ENCODE results near the gene PDE6D.

Gene PDE6D

DNA sequence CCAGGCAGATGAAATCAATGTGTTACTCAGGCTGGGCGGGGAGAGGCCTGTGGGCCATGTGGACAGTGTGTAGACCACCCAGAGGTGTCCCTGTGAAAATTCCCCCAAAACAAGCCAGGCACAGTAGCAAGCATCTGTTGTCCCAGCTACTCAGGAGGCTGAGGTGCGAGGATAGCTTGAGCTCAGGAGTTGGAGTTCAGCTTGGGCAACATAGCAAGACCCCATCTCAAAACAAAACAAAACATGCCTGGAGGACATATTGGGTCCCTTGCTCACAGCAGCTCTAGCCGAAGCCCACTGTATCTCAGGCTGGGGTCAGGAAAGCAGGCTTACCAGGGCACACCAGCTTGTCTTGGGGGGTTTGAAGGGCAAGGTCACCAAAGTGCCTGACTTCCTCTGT, 77.1 kb downstream of the PDE6D start:
- no peak for DNase-seq

DNA sequence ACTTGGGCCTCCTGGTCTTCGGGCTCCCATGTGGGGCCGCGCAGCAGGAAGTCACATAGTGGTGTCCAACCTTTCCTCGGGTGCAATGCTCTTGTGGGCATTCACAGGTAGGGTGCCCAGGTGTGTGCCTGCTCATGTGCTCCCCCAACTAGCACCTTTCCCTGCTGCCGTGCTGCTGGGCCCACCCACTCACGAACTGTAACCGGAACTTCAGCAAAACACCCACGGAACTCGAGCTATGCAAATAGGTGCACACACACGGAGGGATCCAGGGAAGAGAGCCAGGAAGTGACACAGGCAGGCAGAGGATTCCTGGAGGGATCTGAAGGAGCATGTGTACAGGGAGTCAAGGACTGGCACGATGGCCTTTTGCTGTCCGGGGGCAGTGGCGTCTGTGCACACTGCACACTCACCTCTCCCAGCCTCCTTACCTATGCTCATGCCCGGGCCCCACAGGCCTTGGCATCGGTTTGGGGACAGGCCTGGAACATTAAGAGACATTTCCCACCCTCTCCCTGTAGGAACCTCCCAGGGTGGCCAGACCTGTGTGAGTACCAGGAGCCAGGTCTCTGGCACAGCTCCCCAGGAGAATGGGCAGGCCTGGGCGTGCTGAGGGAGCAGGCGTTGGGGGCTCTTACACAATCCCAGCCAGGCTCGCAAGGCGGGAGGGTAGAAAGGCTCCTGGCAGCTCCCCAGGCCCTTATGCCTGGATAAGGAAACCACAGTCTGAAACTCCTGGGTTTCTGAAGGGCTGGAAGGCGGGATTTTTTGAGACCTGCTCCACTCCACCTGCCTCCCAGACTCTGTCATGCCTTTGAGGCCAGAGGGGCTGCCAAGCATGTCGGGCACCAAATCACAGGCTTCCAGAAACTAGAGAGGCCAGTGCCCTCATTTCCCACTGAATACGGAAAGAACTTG, 79.4 kb downstream of the PDE6D start:
- no peak for DNase-seq

DNA sequence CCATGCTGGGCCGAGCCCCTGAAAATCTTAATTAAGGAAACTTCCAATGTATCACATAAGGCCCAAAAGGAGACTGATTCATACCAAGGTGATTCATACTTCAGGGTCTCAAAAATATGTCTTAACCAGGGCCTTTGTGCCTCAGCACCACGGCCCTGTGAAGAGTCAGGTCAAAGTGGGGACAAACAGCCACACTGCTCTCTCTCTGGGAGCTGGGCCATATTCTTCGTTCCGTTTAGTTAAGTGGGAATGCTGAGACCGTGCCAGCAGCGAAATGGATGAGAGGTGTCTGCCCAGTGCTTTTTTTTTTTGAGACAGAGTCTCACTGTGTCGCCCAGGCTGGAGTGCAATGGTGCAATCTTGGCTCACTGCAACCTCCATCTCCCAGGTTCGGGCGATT, 82.1 kb downstream of the PDE6D start:
- DNase-seq = no peak

DNA sequence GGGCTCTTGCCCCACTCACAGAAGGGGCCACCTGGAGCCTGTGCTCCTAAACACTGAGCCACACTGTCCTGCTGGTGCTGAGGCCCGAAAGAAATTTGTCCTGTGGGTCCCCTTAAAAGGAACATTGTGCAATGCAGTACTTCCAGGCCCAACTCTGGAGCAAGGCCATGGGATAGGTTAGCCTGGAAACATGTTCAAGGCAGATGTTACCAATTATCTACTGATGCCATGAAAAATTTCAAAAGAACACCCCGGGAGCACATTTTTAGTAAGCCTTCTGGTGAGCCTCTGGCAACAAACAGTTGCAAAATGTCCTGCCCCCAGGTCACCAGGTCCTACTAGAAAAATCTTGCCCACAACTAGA, 85.1 kb downstream of the PDE6D start:
- no peak for DNase-seq

DNA sequence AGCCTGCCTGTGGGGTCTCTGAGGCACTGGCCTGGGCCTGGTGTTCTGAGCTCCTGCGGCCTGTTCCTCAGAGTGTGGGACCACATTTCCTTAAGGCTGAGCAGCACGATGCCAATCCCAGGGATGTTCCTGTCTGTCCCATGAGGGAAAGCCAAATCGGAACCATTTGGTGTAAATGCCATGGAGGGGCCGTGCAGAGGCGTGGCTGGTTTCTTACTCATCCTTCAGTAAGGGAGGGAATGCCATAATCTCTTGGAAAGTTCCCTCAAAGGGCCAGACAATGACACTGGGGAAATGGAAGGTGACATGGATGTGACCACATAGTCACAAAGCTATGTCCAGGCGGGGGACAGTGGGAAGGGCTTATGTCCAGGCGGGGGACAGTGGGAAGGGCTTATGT, 87.1 kb downstream of the PDE6D start:
- no peak for DNase-seq

DNA sequence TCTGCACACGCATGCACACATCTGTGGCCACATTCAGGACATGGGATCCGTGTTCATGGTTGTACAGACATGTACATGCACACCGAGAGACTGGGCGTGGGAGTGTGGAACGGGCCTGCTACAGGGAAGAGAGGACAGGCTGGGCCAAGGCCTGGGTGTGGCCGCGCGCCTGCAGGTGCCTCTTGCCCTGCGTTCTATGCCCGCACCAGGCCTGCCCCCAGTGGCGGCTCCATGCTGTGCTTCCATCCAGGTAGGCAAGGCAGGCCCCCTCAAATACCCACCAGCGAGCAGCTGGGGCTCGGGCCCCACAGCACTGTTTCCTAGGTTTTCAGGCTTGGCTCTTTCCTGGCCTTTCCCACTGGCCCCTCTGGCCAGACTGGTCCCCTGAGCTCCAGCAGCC, 88.2 kb downstream of the PDE6D start:
- no peak for DNase-seq

DNA sequence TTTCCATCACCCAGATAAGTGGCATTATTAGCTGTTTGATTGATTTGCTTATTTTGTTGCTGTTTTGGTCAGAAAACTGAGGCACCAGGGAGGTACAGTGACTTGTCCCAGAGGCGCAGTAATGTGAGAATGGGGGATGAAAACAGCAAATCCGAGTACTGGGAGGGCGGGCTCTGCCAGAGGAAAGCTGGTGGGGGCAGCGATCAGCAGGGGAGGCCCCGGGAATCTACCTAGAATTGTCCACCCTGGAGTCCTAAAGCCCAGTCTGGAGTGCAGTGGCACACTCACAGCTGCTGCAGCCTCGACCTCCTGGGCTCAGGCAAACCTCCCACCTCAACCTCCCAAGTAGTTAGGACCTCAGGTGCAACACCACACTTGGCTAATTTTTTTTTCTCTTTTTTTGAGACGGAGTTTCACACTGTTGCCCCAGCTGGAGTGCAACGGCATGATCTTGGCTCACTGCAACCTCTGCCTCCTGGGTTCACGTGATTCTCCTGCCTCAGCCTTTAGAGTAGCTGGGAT, 89.8 kb downstream of the PDE6D start:
- DNase-seq = no peak

DNA sequence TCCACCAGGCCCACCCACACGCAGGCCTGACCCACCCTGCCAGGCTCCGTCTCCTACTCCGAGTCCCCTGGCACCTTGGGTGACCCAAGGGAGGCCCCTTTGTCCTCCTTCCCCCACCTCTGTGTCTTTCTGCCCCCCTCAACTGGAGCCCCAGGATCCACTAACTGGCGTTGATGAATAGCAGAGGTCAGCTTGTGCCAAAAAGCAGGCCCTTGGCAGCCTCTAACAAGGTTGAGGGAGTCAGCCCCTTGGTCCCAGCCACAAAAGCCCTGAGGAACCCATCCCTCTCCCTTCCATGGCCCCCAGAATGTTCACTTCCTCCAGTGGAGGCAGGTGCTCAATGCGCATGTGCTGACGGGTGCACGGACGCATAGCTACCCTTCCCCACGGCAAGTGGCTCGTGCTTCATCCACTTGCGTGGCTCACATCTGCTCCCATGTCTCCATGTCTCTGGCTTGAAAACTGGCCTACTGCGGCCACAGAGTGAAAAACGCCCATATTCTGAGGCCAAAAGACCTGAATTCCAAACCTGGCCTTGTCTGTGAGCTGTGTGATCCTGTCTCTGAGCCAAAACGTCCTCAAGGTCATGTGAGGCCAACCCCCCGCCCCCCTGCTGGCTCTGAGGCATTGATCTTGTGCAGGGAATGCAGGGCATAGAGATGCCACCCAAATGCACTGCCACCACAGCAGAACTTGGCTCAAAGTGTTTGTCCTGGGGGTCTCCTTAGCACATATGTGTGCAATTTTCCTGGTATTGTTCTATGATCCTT, 91.8 kb downstream of the PDE6D start:
- DNase-seq = no peak

DNA sequence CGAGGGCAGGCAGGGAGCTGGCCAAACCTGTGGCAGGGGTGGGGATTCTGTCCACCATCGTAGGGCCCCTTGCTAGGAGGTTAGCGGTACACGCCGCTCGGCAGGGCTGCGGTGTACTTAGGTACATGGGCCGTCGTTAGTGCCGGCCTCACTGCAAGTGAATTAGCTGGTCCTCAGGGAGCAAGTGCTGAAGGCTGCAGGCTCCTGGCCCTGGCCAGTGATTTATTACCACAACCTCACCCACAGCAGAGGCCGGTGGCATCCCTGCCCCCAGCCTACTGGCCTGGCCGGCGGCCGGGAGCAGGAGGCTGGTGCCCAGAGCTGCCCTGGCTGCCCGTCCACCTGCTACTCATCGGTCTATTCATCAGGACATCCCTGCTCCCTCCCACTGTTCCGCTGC, 92.4 kb downstream of the PDE6D start:
- DNase-seq = no peak

DNA sequence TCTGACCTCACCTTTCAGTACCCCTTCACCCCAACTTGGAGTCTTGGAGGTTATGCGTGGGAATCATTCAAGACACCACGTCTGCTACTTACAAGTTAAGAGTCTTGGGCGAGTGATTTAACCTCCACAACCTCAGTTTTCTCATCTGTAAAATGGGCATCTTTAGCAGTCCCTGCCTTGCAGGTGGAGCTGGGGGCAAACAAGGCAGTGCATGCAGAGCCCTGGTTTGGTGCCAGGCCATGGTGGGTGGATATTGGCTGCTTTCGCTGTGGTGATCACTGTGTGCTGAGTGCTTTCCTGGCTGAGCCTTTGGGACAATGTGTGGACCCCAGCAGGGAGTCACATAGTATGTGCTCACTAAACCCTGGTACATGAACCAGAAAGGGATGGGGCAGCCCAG, 93.1 kb downstream of the PDE6D start:
- no peak for DNase-seq

DNA sequence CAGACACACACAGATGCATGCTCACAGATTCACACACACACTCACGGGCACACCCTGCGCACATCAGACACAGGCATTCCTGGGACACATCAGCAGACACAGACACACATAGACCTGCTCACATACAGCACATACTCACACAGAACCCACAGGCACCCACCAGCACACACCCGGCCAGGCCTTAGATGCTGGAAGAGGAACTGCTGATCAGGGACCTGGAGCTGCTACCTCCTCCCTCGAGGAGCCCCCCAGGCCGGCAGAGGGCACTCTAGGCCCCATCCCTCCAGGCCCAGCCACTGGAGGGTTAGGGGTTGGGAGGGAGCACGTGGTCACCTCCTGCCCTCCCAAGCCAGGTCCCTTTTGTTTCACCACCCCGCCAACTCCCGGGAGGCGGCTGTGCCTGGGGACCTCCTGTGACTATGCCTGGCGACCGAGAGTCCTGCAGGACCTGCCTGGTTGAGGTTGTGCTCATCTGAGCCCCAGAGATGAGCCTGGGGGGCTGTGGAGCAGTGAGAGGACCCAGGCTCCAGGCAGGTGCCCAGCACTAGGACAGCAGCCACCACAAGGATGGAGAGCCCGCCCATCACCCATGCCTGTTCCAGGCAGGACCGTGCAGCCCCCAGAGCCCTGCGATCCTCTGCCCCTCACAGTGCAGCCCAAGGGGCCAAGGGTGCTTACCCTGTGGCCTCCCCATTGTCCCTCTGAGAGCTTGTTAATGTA, 93.8 kb downstream of the PDE6D start:
- peak; percentile 68 to 82 for DNase-seq

DNA sequence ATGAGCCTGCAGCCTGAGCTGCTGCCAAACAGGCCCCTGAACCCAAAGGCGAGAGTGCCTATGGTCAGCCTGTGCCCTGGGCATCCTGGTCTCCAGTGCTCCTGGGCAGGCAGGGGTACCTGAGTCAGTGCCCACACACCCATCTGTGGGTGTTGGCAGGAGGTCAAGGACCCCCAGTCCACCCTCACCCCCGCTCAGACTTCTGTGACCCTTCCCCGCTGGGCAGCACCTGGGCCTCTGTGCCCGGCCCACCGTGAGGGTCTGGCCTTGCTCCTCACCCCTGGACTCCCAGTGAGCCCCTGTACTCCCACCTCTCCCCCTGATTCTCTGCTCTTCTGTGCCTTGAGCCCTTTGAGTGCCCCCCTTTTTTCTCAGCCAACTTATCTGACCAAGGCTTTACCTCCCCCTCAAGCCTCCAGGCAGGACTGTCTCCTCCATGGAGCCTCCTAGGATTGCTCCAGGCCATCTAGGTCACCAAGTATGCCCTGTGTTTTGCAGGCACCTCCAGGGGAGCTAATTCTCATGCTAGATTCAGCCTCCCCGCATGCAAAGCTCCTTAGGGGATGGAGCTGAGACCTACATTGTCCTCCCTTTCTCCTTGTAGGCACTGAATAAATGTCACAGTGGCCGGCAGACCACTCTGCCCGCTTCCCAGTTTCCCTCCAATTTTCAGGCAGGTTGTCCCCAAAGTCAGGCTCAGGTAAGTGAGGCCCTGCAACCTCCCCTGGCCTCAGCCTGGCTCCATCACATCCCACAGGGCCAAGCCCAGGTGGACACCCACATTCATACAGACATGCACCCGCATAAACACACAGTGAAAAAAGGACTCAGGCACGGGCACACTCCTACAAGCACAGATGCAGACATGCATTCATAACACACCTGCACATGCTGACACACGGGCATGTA, 94.6 kb downstream of the PDE6D start:
- DNase-seq = no peak

DNA sequence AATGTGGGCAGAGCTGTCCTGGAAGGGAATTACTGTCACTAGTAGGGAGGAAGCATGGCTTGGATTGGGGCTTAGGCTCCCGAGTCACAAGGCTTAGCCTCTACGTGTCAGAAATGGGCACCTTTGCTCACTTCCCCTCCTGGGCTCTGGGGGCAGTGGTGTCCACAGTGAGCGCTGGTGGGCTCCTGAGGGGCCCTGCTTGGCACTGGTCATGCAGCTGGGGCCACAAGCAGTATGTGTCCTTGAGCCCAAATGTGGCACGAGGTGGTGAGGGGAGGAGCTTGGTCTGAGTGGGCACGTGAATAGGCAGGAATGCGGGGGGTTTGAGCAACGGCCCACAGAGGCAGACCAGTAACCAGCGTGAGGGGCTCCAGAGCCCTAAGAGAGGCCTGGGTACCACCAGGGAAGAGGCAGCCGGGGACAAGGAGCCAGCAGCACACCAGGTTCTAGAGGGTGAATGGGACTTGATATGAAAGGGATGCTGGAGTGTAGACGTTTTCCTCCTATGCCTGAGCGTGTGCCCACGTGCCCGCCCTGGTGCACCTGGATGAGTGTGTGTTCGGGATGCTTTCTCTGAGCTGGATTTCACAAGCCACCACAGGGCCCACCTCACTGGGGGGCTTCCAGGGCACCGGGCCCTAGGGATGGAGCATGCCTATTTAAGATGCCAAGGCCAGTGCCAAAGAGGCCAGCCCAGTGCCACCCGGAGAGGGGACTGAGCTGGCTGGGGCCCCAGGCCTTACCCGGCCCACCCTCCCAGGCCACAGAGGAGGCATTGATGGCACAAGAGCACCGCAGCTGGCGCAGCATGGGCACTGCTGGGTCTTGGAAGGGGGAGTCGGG, 95.5 kb downstream of the PDE6D start:
- no peak for DNase-seq

DNA sequence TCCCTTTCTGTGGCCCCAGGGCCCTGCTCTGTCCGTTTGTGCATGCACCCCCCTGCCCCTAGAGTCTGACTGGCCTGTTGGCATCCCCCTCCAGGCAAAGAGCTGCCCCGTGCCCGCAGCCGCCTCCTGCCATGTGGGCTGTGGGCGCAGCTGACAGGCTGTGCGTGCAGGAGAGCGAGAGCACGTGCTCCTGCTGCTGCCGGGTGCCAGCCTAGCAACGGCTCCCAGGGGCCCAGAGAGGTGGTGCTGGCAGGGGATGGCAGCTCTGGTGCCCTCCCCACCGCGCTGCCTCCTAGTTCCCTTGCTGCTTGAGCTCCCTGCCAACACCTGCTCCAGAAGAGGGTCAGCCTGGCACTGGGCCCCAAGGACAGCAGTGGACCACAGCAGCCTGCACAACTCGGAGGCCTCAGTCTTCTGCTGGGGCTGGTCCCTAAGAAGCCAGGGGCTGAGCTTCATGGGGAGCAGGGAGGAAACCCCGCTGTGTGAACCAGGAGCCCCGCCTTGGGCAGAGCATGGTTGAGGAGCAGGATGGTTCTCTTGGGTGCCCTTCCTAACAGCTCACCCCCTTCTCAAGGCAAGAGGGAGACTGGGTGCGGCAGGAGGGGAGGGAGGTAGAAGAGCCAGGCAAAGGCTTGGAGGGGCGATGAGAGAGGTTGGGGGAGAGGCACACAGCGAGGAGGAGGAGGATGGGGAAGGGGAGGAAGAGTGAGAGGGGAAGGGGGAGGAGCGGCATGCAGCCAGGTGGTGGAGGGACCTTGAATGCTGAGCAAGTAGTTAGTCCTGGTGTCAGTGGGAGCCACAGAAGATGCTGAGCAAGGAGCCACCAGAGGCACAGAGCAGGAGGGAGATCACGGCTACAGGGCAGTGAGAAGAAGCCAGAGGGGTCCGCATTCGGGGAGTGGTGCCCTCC, 96.5 kb downstream of the PDE6D start:
- no peak for DNase-seq

DNA sequence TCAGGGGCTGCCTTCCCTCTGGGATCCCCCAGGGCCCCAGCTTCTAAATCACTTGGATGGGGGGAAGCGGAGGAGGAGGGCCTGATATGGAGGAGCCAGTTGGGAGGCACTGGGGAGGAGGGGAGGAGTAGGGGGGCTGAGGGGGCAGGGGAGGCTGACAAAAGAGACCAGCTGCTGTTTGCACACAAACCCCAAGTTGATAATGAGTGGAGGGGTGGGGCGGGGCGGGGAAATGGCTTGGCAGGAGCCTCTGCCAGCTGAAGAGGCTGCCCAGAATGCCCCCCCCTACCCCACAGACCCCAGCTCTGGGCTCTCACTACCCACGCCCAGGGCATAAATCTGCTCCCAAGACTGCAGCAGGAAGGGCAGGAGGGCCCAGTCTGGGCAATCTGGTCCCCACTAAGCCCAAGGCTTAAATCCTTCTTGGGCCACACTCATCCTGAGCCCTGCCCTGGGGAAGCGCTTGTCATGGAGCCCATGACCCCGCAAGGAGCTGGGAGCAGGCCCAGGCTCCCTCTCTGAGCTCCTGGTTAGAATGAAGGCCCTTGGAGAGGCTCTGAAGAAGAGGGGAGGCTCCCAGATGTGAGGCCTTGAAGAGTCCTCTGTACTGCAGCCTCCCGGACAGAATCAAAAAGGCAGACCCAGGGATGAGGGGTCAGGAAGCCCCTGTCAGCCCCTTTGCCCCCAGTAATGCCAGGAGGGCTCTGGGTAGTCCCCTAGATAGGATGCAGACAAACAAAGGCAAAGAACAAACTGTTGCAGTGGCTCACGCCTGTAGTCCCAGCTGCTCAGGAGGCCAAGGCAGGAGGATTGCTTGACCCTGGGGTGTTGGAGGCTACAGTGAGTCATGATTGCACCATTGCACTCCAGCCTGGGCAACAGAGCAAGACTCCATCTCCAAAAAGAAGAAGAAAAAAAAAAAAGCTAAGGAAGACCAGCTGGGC, 97.5 kb downstream of the PDE6D start:
- DNase-seq = no peak

DNA sequence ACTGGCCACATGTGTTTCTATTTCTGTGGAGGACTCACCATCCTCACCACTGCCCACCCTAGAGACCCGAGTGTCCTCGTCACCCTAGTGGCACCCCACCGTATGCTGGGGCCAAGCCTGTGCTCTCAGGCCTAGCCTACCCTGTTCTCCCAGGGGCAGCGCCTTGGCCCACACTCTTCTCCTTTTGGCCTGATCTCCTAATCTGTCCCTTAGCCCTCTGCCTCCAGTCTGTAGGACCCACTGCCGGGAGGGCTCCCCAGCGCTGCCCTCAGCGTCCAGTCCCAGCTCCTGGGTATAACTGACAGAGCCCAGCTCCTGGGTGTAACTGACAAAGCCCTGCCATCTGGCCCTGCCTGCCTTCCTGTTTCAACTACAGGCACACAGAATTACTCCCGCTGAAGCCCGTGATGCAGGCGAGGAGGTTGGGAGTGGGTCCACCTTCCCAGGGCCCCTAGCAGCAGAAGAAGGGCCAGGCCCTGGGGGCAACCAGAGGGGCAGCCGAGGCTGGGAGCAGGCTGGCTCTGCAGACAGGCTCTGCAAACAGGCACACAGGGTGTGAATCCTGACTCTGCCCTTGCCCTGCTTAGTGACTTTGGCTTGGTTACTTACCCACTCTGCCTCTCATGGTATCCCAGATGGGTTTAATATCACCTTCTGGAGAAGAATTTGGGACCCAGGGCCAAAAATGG, 98.3 kb downstream of the PDE6D start:
- no peak for DNase-seq

All from CD4-positive, alpha-beta T cell treated with Interleukin-4 for 1 hour (primary cell).